ENCODE results near the gene PLEKHA8. TPM values are rescaled to one million over a fixed set of nuclear protein-coding genes. Genes with fewer than 3 reads are reported as not detected.
"Not testable (repeated sequence)": the region's sequence is repeated elsewhere in the genome, so short reads cannot be mapped to it uniquely, and the experiment has no call there.

PLEKHA8 gene
- total and polyA plus RNA-seq, 12 donors, result 2.1 to 14.5 (median 6.3) TPM

GRCh38 chr7:30091987-30092386 lies 63.8 kb downstream of the PLEKHA8 start:
- no peak for DNase-seq
- intact Hi-C loops (cut with DNase I), result no loop called here
- 85 to 91% (median 88%) methylated on average over 5 of the region's 5 CpGs for WGBS, 4 donors
- H3K4me1 ChIP-seq (replicated peaks in 1 of 2), result no peaks in the 10 kb centered on the region
- no peaks in the 10 kb centered on the region for H3K9me3 ChIP-seq (replicated peaks in 1 of 3)
- no peaks in the 10 kb centered on the region for H3K36me3 ChIP-seq (replicated peaks in 1 of 2)
- H3K27me3 ChIP-seq, result no peaks in the 10 kb centered on the region
- no peak overlapping the region for H3K27ac ChIP-seq
- H3K4me3 ChIP-seq, result no peak overlapping the region
- no peak for TF ChIP-seq POLR2A (IDR thresholded peaks at IDR 0.05)
- no peak for TF ChIP-seq CTCF (IDR thresholded peaks at IDR 0.05)

- Histone ChIP-seq H3K4me1 (replicated peaks in 1 of 2) (no peaks in the 10 kb centered on the region), H3K36me3 (replicated peaks in 1 of 2) (no peaks in the 10 kb centered on the region), H3K27me3 (no peaks in the 10 kb centered on the region), H3K9me3 (replicated peaks in 1 of 3) (no peaks in the 10 kb centered on the region), H3K4me3 (no peak overlapping the region), H3K27ac (no peak overlapping the region)
- TF ChIP-seq CTCF (IDR thresholded peaks at IDR 0.05) (no peak), POLR2A (IDR thresholded peaks at IDR 0.05) (no peak)
- DNase-seq, result no peak
- WGBS, 4 donors, result 81 to 87% (median 84%) methylated on average over 4 to 5 of the region's 5 CpGs
- intact Hi-C loops (cut with DNase I), result no loop called here
These were observed 65.3 kb downstream of the PLEKHA8 start for GRCh38 chr7:30093420-30093952.

DNA sequence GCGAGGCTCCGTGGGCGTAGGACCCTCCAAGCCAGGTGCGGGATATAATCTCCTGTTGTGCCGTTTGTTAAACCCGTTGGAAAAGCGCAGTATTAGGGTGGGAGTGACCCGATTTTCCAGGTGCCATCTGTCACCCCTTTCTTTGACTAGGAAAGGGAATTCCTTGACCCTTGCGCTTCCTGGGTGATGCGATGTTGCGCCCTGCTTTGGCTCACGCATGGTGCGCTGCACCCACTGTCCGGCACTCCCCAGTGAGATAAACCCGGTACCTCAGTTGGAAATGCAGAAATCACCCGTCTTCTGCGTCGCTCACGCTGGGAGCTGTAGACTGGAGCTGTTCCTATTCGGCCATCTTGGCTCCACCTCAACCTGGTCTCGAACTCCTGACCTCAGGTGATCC lies 70.4 kb downstream of the PLEKHA8 start:
- H3K36me3 ChIP-seq (replicated peaks in 1 of 2); H3K27me3 ChIP-seq; H3K4me1 ChIP-seq (replicated peaks in 1 of 2); H3K9me3 ChIP-seq (replicated peaks in 1 of 3); H3K27ac ChIP-seq; intact Hi-C loops (cut with DNase I); DNase-seq; H3K4me3 ChIP-seq: not testable (repeated sequence)
- WGBS, 4 donors, result 92 to 98% (median 95%) methylated on average over 16 to 21 of the region's 21 CpGs

DNA sequence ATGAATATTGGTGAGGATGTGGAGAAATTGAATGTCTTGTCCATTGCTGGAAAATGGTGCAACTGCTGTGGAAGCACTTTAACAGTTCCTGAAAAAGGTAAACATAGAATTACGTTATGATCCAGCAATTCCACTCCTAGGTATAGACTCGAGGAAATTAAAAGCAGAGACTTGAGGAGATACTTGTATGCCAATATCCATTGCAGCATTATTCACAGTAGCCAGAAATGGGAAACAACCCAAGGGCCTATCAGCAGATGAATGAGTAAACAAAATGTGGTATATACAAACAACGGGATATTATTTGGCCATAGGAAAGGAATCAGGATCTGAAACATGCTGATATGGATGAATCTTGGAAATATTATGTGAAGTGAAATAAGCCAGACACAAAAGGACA lies 74.1 kb downstream of the PLEKHA8 start:
- intact Hi-C loops (cut with DNase I), result no loop called here
- Histone ChIP-seq H3K36me3 (replicated peaks in 1 of 2) (no peaks in the 10 kb centered on the region), H3K4me1 (replicated peaks in 1 of 2) (no peaks in the 10 kb centered on the region), H3K9me3 (replicated peaks in 1 of 3) (no peaks in the 10 kb centered on the region), H3K27me3 (no peaks in the 10 kb centered on the region), H3K4me3 (no peak overlapping the region), H3K27ac (no peak overlapping the region)
- WGBS, 4 donors, result 90 to 97% (median 92%) methylated on average over 3 of the region's 3 CpGs
- TF ChIP-seq CTCF (IDR thresholded peaks at IDR 0.05), result no peak
- TF ChIP-seq POLR2A (IDR thresholded peaks at IDR 0.05), result no peak
- no peak for DNase-seq

- Histone ChIP-seq H3K27me3 (no peaks in the 10 kb centered on the region), H3K4me1 (replicated peaks in 1 of 2) (no peaks in the 10 kb centered on the region), H3K9me3 (replicated peaks in 1 of 3) (no peaks in the 10 kb centered on the region), H3K27ac (no peak overlapping the region), H3K36me3 (replicated peaks in 1 of 2) (no peaks in the 10 kb centered on the region), H3K4me3 (no peak overlapping the region)
- intact Hi-C loops (cut with DNase I), result no loop called here
- WGBS, 4 donors, result 76 to 87% (median 77%) methylated on average over 1 of the region's 1 CpG
- DNase-seq, result no peak
- TF ChIP-seq POLR2A (IDR thresholded peaks at IDR 0.05) (no peak), CTCF (IDR thresholded peaks at IDR 0.05) (no peak)
These were observed 75.9 kb downstream of the PLEKHA8 start for GRCh38 chr7:30104157-30104556.

Data from adrenal gland (tissue), 12 donors.